Measurements from ENCODE around the gene RHOT2. TPM values are rescaled to one million over a fixed set of nuclear protein-coding genes. Genes with fewer than 3 reads are reported as not detected.

The RHOT2 gene
- total RNA-seq, 4 donors from 2014 or later, result 38.8 to 86.9 (median 61.5) TPM

GRCh38 chr16:662597-662996 lies 5.3 kb upstream of the RHOT2 start:
- DNase-seq (ENCODE audit: low spot score) (no peak), ATAC-seq (ENCODE audit: low FRiP score) (no peak)
- no peak for TF ChIP-seq CTCF (IDR thresholded peaks at IDR 0.05)

- TF ChIP-seq CTCF (IDR thresholded peaks at IDR 0.05), result no peak
- no peak for DNase-seq (ENCODE audit: low spot score)
- ATAC-seq (ENCODE audit: low FRiP score), result no peak
Observed at GRCh38 chr16:666572-666971, 1.4 kb upstream of the RHOT2 start.

GRCh38 chr16:667113-667779 lies 686 bp upstream of the RHOT2 start:
- no peak for ATAC-seq (ENCODE audit: low FRiP score)
- TF ChIP-seq CTCF (IDR thresholded peaks at IDR 0.05), result no peak

GRCh38 chr16:668519-669171 lies 713 bp downstream of the RHOT2 start:
- DNase-seq (ENCODE audit: low spot score) (no peak), ATAC-seq (ENCODE audit: low FRiP score) (peak; percentile 12)
- no peak for TF ChIP-seq CTCF (IDR thresholded peaks at IDR 0.05)

More at GRCh38 chr16:667113-667779, 686 bp upstream of the RHOT2 start:
- no peak for DNase-seq (ENCODE audit: low spot score)

GRCh38 chr16:669666-670065 lies 1.7 kb downstream of the RHOT2 start:
- no peak for TF ChIP-seq CTCF (IDR thresholded peaks at IDR 0.05)
- no peak for ATAC-seq (ENCODE audit: low FRiP score)

GRCh38 chr16:670485-671352 lies 2.8 kb downstream of the RHOT2 start:
- DNase-seq (ENCODE audit: low spot score), result no peak
- no peak for ATAC-seq (ENCODE audit: low FRiP score)
- no peak for TF ChIP-seq CTCF (IDR thresholded peaks at IDR 0.05)

More at GRCh38 chr16:669666-670065, 1.7 kb downstream of the RHOT2 start:
- DNase-seq (ENCODE audit: low spot score), result no peak
